ENCODE measurements around the gene EEPD1. TPM values are rescaled to one million over a fixed set of nuclear protein-coding genes. Genes with fewer than 3 reads are reported as not detected.

Gene EEPD1
- total RNA-seq, 1 donor from 2014 or later = 6.5 TPM

- Mint-ChIP-seq H3K27ac (no peak overlapping the region), H3K36me3 (peaks cover 7% of the 10 kb centered on the region), H3K4me3 (no peak overlapping the region), H3K27me3 (ENCODE audit: insufficient read depth, low read depth) (no peaks in the 10 kb centered on the region), H3K4me1 (peaks cover 36% of the 10 kb centered on the region), H3K9me3 (no peaks in the 10 kb centered on the region)
- no peaks in the 10 kb centered on the region for H3K27me3 ChIP-seq
- H3K4me3 ChIP-seq = no peak overlapping the region
- H3K9ac ChIP-seq = no peak overlapping the region
- H4K20me1 ChIP-seq (ENCODE audit: low read depth) = no peaks in the 10 kb centered on the region
- no peak overlapping the region for H2AFZ ChIP-seq (replicated peaks)
- no peaks in the 10 kb centered on the region for H3K79me2 ChIP-seq (ENCODE audit: low read depth)
- no peak overlapping the region for H3K27ac ChIP-seq
- no peaks in the 10 kb centered on the region for H3K36me3 ChIP-seq
- H3K4me1 ChIP-seq = peaks cover 19% of the 10 kb centered on the region
- H3K4me2 ChIP-seq = no peak overlapping the region
- no peaks in the 10 kb centered on the region for H3F3A ChIP-seq (ENCODE audit: low read depth)
- DNase-seq (ENCODE audit: low spot score) = no peak
- H3K9me3 ChIP-seq (ENCODE audit: low read depth) = no peaks in the 10 kb centered on the region
- no peak for TF ChIP-seq EZH2 (IDR thresholded peaks at IDR 0.05)
- TF ChIP-seq CTCF (IDR thresholded peaks at IDR 0.05) = no peak
- no peak for TF ChIP-seq EZH2phosphoT487 (IDR thresholded peaks at IDR 0.05)
Measured at GRCh38 chr7:36272211-36272566, 119.1 kb downstream of the EEPD1 start.

GRCh38 chr7:36272567-36273269 lies 119.7 kb downstream of the EEPD1 start:
- Histone ChIP-seq H3K4me1 (peaks cover 25% of the 10 kb centered on the region), H3K27me3 (no peaks in the 10 kb centered on the region), H3K4me2 (no peak overlapping the region), H3F3A (ENCODE audit: low read depth) (no peaks in the 10 kb centered on the region), H2AFZ (replicated peaks) (no peak overlapping the region), H3K4me3 (no peak overlapping the region), H3K27ac (no peak overlapping the region), H4K20me1 (ENCODE audit: low read depth) (no peaks in the 10 kb centered on the region), H3K9me3 (ENCODE audit: low read depth) (no peaks in the 10 kb centered on the region), H3K9ac (no peak overlapping the region), H3K79me2 (ENCODE audit: low read depth) (no peaks in the 10 kb centered on the region), H3K36me3 (no peaks in the 10 kb centered on the region)
- Mint-ChIP-seq H3K36me3 (peaks cover 7% of the 10 kb centered on the region), H3K9me3 (no peaks in the 10 kb centered on the region), H3K4me1 (peaks cover 41% of the 10 kb centered on the region), H3K27me3 (ENCODE audit: insufficient read depth, low read depth) (no peaks in the 10 kb centered on the region), H3K4me3 (no peak overlapping the region), H3K27ac (no peak overlapping the region)
- no peak for DNase-seq (ENCODE audit: low spot score)
- TF ChIP-seq CTCF (IDR thresholded peaks at IDR 0.05) (no peak), EZH2phosphoT487 (IDR thresholded peaks at IDR 0.05) (no peak), EZH2 (IDR thresholded peaks at IDR 0.05) (no peak)

GRCh38 chr7:36273836-36274235 lies 120.8 kb downstream of the EEPD1 start:
- Mint-ChIP-seq H3K9me3 (no peaks in the 10 kb centered on the region), H3K27me3 (ENCODE audit: insufficient read depth, low read depth) (no peaks in the 10 kb centered on the region), H3K27ac (no peak overlapping the region), H3K36me3 (peaks cover 2% of the 10 kb centered on the region), H3K4me3 (no peak overlapping the region), H3K4me1 (peaks cover 51% of the 10 kb centered on the region)
- TF ChIP-seq EZH2phosphoT487 (IDR thresholded peaks at IDR 0.05) (no peak), EZH2 (IDR thresholded peaks at IDR 0.05) (no peak), CTCF (IDR thresholded peaks at IDR 0.05) (no peak)
- Histone ChIP-seq H3K9me3 (ENCODE audit: low read depth) (no peaks in the 10 kb centered on the region), H3K9ac (no peak overlapping the region), H3K4me1 (peaks cover 35% of the 10 kb centered on the region), H4K20me1 (ENCODE audit: low read depth) (no peaks in the 10 kb centered on the region), H3K27ac (no peak overlapping the region), H3K79me2 (ENCODE audit: low read depth) (no peaks in the 10 kb centered on the region), H3K36me3 (no peaks in the 10 kb centered on the region), H3K4me2 (peak overlapping the region; percentile 22), H3K4me3 (no peak overlapping the region), H2AFZ (replicated peaks) (no peak overlapping the region), H3K27me3 (no peaks in the 10 kb centered on the region), H3F3A (ENCODE audit: low read depth) (no peaks in the 10 kb centered on the region)
- no peak for DNase-seq (ENCODE audit: low spot score)

Measured in neural progenitor cell (in vitro differentiated cells).